AG04449 (cell line): ENCODE data around the gene ETNK2.
"Not testable (repeated sequence)": the region's sequence is repeated elsewhere in the genome, so short reads cannot be mapped to it uniquely, and the experiment has no call there.

Experiments
- CTCF ChIA-PET: fragments of 350-600 bp; formaldehyde crosslinking; extraction: SDS; loops from one replicate; lab custom pipeline; 2021; ENCODE audit warnings: antibody characterized with exemption; lab: Yijun Ruan, JAX
- POLR2A ChIA-PET: fragments of 400-600, 350-600 bp; formaldehyde crosslinking; extraction: SDS; loops from one replicate; lab custom pipeline; 2020; ENCODE audit warnings: antibody characterized with exemption, inconsistent platforms; lab: Yijun Ruan, JAX
- DNase-seq: peaks from one replicate; pipeline ENCODE4 v3.0.0-alpha.2; 2010; ENCODE audit warnings: low read depth, low spot score
- H3K4me3 ChIP-seq: 2 replicates; pipeline ENCODE4 v1.5.1; 2011; ENCODE audit warnings: low read depth, mild to moderate bottlenecking, control low read depth, low read length
- TF ChIP-seq, protein P1 (sequence below): IDR thresholded peaks from one replicate; pipeline ENCODE4 v1.5.1; 2011; ENCODE audit warnings: mild to moderate bottlenecking, moderate library complexity, low read length, control low read depth, inconsistent platforms; ENCODE audit not compliant: insufficient read depth; ENCODE audit errors: missing control alignments

The ETNK2 gene

DNA sequence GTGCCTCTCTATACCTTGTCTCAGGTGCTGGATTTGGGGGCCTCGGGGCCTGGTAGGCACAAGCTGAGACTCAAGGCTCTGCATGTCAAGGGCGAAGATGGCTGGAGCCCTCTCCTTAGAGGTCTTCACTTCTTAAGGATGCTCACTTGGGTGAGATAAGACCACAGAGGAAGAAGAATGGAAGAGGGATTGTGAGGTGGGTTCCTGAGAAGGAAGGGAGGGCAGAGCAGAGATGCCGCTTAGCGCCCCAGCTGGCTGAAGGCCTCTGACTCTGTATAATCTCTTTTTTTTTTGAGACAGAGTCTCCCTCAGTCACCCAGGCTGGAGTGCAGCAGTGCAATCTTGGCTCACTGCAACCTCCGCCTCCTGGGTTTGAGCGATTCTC is 46.7 kb downstream of the ETNK2 start:
- DNase-seq = no peak
- CTCF ChIA-PET = no interaction called here
- TF ChIP-seq, protein P1, sequence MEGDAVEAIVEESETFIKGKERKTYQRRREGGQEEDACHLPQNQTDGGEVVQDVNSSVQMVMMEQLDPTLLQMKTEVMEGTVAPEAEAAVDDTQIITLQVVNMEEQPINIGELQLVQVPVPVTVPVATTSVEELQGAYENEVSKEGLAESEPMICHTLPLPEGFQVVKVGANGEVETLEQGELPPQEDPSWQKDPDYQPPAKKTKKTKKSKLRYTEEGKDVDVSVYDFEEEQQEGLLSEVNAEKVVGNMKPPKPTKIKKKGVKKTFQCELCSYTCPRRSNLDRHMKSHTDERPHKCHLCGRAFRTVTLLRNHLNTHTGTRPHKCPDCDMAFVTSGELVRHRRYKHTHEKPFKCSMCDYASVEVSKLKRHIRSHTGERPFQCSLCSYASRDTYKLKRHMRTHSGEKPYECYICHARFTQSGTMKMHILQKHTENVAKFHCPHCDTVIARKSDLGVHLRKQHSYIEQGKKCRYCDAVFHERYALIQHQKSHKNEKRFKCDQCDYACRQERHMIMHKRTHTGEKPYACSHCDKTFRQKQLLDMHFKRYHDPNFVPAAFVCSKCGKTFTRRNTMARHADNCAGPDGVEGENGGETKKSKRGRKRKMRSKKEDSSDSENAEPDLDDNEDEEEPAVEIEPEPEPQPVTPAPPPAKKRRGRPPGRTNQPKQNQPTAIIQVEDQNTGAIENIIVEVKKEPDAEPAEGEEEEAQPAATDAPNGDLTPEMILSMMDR = no peak
- H3K4me3 ChIP-seq = no peak overlapping the region
- POLR2A ChIA-PET = no interaction called here

DNA sequence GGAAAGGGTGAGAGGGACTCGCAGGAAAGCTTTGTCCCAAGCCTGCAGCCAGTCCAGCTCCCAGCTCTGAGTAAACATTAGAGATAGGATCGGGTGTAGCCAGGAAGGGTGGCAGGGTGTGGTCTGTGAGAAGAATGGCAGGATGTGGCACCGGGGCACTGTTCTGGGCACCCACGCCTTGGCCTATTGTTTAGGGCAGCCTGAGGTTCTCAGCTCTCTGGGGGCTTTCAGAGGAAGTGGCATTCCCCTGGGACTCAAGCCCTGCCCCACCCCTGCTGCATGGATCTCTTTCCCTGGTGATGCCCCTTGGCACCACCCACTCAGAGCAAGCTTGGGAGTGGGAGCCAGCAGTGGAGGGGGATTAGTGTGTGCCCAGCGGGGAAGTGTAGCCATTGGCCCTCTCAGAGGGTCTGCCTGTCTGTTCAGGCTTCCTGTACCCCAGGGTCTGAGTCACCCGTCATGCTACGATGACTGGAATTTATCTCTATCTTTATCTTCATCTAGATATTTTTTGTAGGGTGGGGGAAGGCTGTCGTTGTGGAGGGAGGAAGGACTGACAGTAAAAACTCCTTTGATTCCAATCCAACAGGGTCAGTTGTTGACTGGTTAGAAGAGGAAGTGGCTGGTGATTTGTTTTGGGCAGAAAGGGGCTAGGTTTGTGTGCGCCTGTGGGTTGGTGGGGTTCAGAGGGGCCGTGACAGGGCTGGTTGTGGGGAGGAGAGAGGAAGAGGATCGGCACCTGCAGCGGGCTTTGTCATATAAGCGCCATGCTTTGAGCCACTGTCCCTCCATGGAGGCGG is 47.3 kb downstream of the ETNK2 start:
- POLR2A ChIA-PET = no interaction called here
- DNase-seq = no peak
- CTCF ChIA-PET = interaction anchor here (1.4 to 1.9 kb wide), 2 partner anchors 12 to 25 kb away, joined by 3 to 6 read pairs; no protein-coding TSS in a partner anchor

GRCh38 chr1:204103431-204103741 is 48.5 kb downstream of the ETNK2 start:
- ChIA-PET CTCF (interaction anchor here (1.4 to 1.9 kb wide), 3 partner anchors 11 to 104 kb away, joined by 3 to 6 read pairs (median 3); no protein-coding TSS in a partner anchor), POLR2A (no interaction called here)
- H3K4me3 ChIP-seq = no peak overlapping the region
- DNase-seq = no peak
- TF ChIP-seq, protein P1 = no peak

More for the DNA sequence above, 47.3 kb downstream of the ETNK2 start:
- no peak overlapping the region for H3K4me3 ChIP-seq
- TF ChIP-seq, protein P1 = no peak

DNA sequence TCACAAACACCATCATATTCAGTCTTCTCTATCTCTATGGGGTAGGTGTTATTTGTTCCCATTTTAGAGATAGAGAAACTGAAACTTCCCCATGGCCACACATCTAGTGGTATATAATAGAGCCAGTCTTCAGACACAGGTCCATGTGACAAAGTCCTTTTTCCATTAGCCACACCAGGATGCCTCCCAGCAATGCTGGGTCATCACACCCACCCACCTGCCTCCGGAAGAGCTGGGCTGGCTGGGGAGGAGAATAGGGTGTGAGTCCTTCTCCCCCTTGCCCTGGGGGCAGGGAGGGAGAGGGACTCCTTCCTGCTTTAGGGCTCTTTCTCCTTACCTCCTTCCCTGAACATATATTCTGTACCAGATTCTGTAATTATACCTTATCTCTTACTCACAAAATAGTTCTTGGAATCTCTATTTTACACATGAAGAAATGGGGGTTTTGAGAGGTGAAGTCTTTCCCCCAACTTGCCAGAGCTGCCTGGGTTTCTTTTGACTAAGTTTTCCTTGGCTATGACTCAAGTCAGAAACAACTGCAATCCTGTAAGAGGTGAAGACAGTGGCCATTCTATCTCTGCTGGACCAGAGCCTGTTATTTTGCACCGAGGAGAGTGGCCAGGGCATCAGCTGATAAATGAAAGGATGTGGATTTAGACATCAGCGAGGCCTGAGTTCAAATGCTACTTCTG is 49.0 kb downstream of the ETNK2 start:
- ChIA-PET POLR2A (no interaction called here), CTCF (interaction anchor here (1.6 to 1.9 kb wide), 2 partner anchors 27 to 105 kb away, joined by 3 to 6 read pairs; no protein-coding TSS in a partner anchor)
- no peak overlapping the region for H3K4me3 ChIP-seq
- DNase-seq = no peak
- TF ChIP-seq, protein P1 = no peak

DNA sequence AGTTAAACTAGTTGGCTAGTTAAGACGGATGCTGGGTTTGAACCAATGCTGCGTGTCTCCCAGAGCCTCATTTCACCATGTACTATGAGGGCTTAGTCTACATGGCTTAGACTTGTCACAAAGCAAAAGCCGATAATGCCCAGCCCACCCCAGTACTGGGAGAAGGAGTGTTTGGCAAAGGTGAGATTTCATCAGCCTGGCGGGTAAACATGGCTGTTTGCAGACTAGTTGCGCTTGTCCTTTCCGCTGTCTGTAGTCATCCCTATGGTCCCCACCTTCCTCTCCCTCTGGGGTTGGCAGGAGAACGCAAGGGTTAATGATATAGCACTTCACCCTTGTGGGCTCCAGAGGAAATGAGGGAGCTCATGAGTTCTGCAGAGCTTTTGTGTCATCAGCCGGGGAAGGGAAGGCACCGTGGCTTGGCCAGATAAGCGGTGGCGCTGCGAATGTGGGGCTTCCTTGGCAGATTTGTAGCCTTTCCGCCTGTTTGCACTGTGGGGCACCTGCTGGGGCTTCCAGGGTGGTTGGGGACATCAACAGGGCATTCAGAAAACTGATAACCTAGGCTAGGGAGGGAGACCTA is 49.7 kb downstream of the ETNK2 start:
- DNase-seq = no peak
- H3K4me3 ChIP-seq = no peak overlapping the region
- TF ChIP-seq, protein P1 = no peak
- POLR2A ChIA-PET = no interaction called here
- CTCF ChIA-PET = interaction anchor here (1.6 kb wide), 1 partner anchor 105 kb away, joined by 3 read pairs; no protein-coding TSS in a partner anchor

DNA sequence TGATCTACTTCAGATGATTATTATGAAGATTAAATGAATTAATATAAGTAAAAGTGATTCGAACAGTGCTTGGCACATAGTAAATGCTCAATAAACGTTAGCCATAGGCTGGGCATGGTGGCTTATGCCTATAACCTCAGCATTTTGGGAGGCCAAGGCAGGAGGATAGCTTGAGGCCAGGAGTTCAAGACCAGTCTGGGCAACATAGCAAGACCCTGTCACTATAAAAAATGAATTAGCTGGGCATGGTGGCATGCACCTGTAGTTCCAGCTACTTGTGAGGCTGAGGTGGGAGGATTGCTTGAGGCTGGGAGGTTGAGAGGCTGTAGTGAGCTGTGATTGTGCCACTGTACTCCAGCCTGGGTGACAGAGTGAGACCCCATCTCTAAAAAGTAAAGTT is 52.1 kb downstream of the ETNK2 start:
- CTCF ChIA-PET = interaction anchor here (1.4 to 2.8 kb wide), 2 partner anchors 29 to 229 kb away, joined by 3 to 10 read pairs; no protein-coding TSS in a partner anchor
- POLR2A ChIA-PET, DNase-seq, H3K4me3 ChIP-seq: not testable (repeated sequence)
